Measurements from ENCODE around the gene MAMDC4.

Gene MAMDC4

GRCh38 chr9:136829412-136829811 lies 22.7 kb upstream of the MAMDC4 start:
- Histone ChIP-seq H3K79me2 (ENCODE audit: low read length) (no peaks in the 10 kb centered on the region), H3K4me1 (ENCODE audit: low read length) (no peaks in the 10 kb centered on the region), H3K4me2 (ENCODE audit: low read depth, low read length) (no peak overlapping the region), H3F3A (ENCODE audit: insufficient read depth, low read length) (no peaks in the 10 kb centered on the region), H3K27me3 (replicated peaks; ENCODE audit: insufficient read depth, low read length) (no peaks in the 10 kb centered on the region), H3K27ac (ENCODE audit: low read length) (no peak overlapping the region), H3K9me3 (replicated peaks; ENCODE audit: insufficient read depth, low read length) (no peaks in the 10 kb centered on the region), H3K36me3 (replicated peaks; ENCODE audit: insufficient read depth, low read length) (no peaks in the 10 kb centered on the region), H4K20me1 (ENCODE audit: insufficient read depth, low read length) (no peaks in the 10 kb centered on the region), H3K9me2 (replicated peaks; ENCODE audit: insufficient read depth, low read length) (no peaks in the 10 kb centered on the region), H2AFZ (ENCODE audit: low read length) (no peak overlapping the region), H3K4me3 (ENCODE audit: low read length) (no peak overlapping the region), H3K9ac (ENCODE audit: low read length) (no peak overlapping the region)
- DNase-seq, result no peak
- TF ChIP-seq EZH2 (optimal IDR thresholded peaks at IDR 0.05; ENCODE audit: low read depth, low read length) (no peak), CTCF (IDR thresholded peaks at IDR 0.05; ENCODE audit: low read length) (no peak), EZH2phosphoT487 (IDR thresholded peaks at IDR 0.05; ENCODE audit: low read length) (no peak)

GRCh38 chr9:136829981-136830885 lies 21.9 kb upstream of the MAMDC4 start:
- no peak overlapping the region for H3K27ac ChIP-seq (ENCODE audit: low read length)
- TF ChIP-seq CTCF (IDR thresholded peaks at IDR 0.05; ENCODE audit: low read length) (no peak), EZH2phosphoT487 (IDR thresholded peaks at IDR 0.05; ENCODE audit: low read length) (no peak), EZH2 (optimal IDR thresholded peaks at IDR 0.05; ENCODE audit: low read depth, low read length) (no peak)
- no peaks in the 10 kb centered on the region for H3K79me2 ChIP-seq (ENCODE audit: low read length)
- no peaks in the 10 kb centered on the region for H3F3A ChIP-seq (ENCODE audit: insufficient read depth, low read length)
- no peak overlapping the region for H3K9ac ChIP-seq (ENCODE audit: low read length)
- H4K20me1 ChIP-seq (ENCODE audit: insufficient read depth, low read length), result no peaks in the 10 kb centered on the region
- no peaks in the 10 kb centered on the region for H3K4me1 ChIP-seq (ENCODE audit: low read length)
- H2AFZ ChIP-seq (ENCODE audit: low read length), result no peak overlapping the region
- H3K4me2 ChIP-seq (ENCODE audit: low read depth, low read length), result no peak overlapping the region
- no peaks in the 10 kb centered on the region for H3K9me3 ChIP-seq (replicated peaks; ENCODE audit: insufficient read depth, low read length)
- H3K4me3 ChIP-seq (ENCODE audit: low read length), result no peak overlapping the region
- no peaks in the 10 kb centered on the region for H3K27me3 ChIP-seq (replicated peaks; ENCODE audit: insufficient read depth, low read length)
- no peak for DNase-seq
- H3K36me3 ChIP-seq (replicated peaks; ENCODE audit: insufficient read depth, low read length), result no peaks in the 10 kb centered on the region
- H3K9me2 ChIP-seq (replicated peaks; ENCODE audit: insufficient read depth, low read length), result no peaks in the 10 kb centered on the region

DNA sequence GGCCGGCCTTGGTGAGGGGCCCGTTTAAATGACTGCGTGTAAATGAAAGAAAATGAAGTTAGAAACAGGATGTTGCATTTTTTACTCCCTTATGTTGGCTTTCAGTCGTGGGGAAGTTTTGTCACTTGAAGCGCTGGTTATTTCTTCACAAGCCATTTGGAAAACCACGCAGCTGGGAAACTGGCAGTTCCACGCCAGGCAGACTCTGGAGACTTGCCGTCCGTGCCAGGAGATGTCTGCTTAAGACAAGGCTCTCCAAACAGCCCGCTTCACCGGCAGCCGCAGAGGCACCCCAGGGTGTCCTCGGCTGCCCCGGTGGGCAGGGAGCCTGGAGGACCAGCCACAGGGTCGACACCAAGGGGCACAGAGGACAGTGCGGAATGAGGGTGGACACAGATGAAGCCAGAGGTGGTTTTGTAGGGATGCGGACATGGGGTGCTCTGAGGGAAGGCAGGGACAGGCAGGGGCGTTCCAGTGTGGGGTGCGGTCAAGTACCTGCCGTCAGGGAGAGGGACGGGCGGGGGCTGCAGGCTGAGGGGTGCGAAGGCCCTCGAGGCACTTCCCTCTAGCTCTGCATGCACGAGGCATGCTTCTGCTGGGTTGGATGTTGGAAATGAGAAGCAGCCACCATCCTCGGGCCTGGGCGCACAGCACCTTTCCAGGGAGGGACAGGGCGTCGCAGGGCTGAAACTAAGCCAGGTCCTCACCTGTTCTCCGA lies 21.0 kb upstream of the MAMDC4 start:
- Histone ChIP-seq H3K4me1 (ENCODE audit: low read length) (no peaks in the 10 kb centered on the region), H3K27me3 (replicated peaks; ENCODE audit: insufficient read depth, low read length) (no peaks in the 10 kb centered on the region), H3K9me3 (replicated peaks; ENCODE audit: insufficient read depth, low read length) (no peaks in the 10 kb centered on the region), H3K9me2 (replicated peaks; ENCODE audit: insufficient read depth, low read length) (no peaks in the 10 kb centered on the region), H3K4me3 (ENCODE audit: low read length) (no peak overlapping the region), H3K9ac (ENCODE audit: low read length) (no peak overlapping the region), H3K27ac (ENCODE audit: low read length) (no peak overlapping the region), H3F3A (ENCODE audit: insufficient read depth, low read length) (no peaks in the 10 kb centered on the region), H3K4me2 (ENCODE audit: low read depth, low read length) (no peak overlapping the region), H3K36me3 (replicated peaks; ENCODE audit: insufficient read depth, low read length) (no peaks in the 10 kb centered on the region), H2AFZ (ENCODE audit: low read length) (no peak overlapping the region), H4K20me1 (ENCODE audit: insufficient read depth, low read length) (no peaks in the 10 kb centered on the region), H3K79me2 (ENCODE audit: low read length) (no peaks in the 10 kb centered on the region)
- no peak for DNase-seq
- no peak for TF ChIP-seq EZH2phosphoT487 (IDR thresholded peaks at IDR 0.05; ENCODE audit: low read length)
- TF ChIP-seq CTCF (IDR thresholded peaks at IDR 0.05; ENCODE audit: low read length), result no peak
- no peak for TF ChIP-seq EZH2 (optimal IDR thresholded peaks at IDR 0.05; ENCODE audit: low read depth, low read length)

All from MM.1S (cell line).